GM13977 (cell line): ENCODE measurements around the gene TBL1XR1.

Experiments
- DNase-seq: peaks from one replicate; pipeline ENCODE4 v3.0.0; 2012; ENCODE audit warnings: low spot score
- CTCF ChIP-seq: IDR thresholded peaks from 2 replicates; pipeline ENCODE4 v1.5.1; 2012; ENCODE audit warnings: mild to moderate bottlenecking, control low read depth; ENCODE audit not compliant: insufficient read depth; ENCODE audit errors: extremely low read depth, missing control alignments
- in situ Hi-C: fragments of 300-500 bp; cut with MboI; formaldehyde crosslinking; loops from one replicate; pipeline ENCODE4 v1.12.0; 2022; ENCODE audit warnings: low sequenced_read_pairs, low pct_unique_long_range_greater_than_20kb, mixed read lengths, inconsistent platforms; ENCODE audit not compliant: unreplicated experiment

Gene TBL1XR1

GRCh38 chr3:177182352-177182751, 14.9 kb downstream of the TBL1XR1 start:
- in situ Hi-C loops = loop anchor here (10.0 kb wide), 1 partner anchor 128 kb away; no protein-coding TSS in a partner anchor
- no peak for DNase-seq
- no peak for TF ChIP-seq CTCF

- in situ Hi-C loops = loop anchor here (10.0 kb wide), 1 partner anchor 127 kb away; no protein-coding TSS in a partner anchor
- no peak for TF ChIP-seq CTCF
- DNase-seq = no peak
Observed at GRCh38 chr3:177181418-177181817, 15.9 kb downstream of the TBL1XR1 start.

- in situ Hi-C loops = loop anchor here (10.0 kb wide), 1 partner anchor 126 kb away; no protein-coding TSS in a partner anchor
- TF ChIP-seq CTCF = no peak
- DNase-seq = no peak
Observed at GRCh38 chr3:177180506-177180905, 16.8 kb downstream of the TBL1XR1 start.

GRCh38 chr3:177179281-177180067, 17.8 kb downstream of the TBL1XR1 start:
- in situ Hi-C loops = loop anchor here (10.0 kb wide), 1 partner anchor 125 kb away; no protein-coding TSS in a partner anchor
- no peak for DNase-seq

GRCh38 chr3:177177749-177178221, 19.5 kb downstream of the TBL1XR1 start:
- no peak for DNase-seq
- in situ Hi-C loops = no loop called here
- no peak for TF ChIP-seq CTCF

More at GRCh38 chr3:177179281-177180067, 17.8 kb downstream of the TBL1XR1 start:
- no peak for TF ChIP-seq CTCF

GRCh38 chr3:177174607-177175170, 22.6 kb downstream of the TBL1XR1 start:
- in situ Hi-C loops = no loop called here
- DNase-seq = no peak
- TF ChIP-seq CTCF = no peak
